GM13977 (cell line): ENCODE results near the gene TRNT1.

Source experiments
- DNase-seq: peaks from one replicate; pipeline ENCODE4 v3.0.0; 2012; ENCODE audit warnings: low spot score
- in situ Hi-C: fragments of 300-500 bp; cut with MboI; formaldehyde crosslinking; loops from one replicate; pipeline ENCODE4 v1.12.0; 2022; ENCODE audit warnings: low sequenced_read_pairs, low pct_unique_long_range_greater_than_20kb, mixed read lengths, inconsistent platforms; ENCODE audit not compliant: unreplicated experiment
- TF ChIP-seq, protein P1 (sequence below): IDR thresholded peaks from 2 replicates; pipeline ENCODE4 v1.5.1; 2012; ENCODE audit warnings: mild to moderate bottlenecking, control low read depth; ENCODE audit not compliant: insufficient read depth; ENCODE audit errors: extremely low read depth, missing control alignments

TRNT1 gene

DNA sequence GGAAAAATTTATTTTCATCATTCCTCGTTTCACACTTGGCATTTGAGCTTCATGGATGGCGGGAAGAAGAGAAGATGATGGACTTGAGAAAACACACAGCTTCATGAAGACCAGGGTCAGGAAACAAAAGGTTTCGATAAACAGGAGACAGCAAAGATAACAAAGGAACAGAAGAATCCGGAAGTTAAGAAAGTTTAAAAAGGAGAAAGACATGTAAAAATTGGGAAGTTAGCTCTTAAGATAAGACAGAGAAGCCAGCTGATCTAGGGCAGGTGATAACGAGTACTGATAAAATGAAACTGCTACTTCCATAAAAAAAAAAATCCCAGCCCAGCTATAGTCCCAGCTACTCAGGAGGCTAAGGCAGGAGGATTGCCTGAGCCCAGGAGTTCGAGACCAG, 40.5 kb upstream of the TRNT1 start:
- TF ChIP-seq, protein P1, sequence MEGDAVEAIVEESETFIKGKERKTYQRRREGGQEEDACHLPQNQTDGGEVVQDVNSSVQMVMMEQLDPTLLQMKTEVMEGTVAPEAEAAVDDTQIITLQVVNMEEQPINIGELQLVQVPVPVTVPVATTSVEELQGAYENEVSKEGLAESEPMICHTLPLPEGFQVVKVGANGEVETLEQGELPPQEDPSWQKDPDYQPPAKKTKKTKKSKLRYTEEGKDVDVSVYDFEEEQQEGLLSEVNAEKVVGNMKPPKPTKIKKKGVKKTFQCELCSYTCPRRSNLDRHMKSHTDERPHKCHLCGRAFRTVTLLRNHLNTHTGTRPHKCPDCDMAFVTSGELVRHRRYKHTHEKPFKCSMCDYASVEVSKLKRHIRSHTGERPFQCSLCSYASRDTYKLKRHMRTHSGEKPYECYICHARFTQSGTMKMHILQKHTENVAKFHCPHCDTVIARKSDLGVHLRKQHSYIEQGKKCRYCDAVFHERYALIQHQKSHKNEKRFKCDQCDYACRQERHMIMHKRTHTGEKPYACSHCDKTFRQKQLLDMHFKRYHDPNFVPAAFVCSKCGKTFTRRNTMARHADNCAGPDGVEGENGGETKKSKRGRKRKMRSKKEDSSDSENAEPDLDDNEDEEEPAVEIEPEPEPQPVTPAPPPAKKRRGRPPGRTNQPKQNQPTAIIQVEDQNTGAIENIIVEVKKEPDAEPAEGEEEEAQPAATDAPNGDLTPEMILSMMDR, result no peak
- in situ Hi-C loops, result no loop called here

DNA sequence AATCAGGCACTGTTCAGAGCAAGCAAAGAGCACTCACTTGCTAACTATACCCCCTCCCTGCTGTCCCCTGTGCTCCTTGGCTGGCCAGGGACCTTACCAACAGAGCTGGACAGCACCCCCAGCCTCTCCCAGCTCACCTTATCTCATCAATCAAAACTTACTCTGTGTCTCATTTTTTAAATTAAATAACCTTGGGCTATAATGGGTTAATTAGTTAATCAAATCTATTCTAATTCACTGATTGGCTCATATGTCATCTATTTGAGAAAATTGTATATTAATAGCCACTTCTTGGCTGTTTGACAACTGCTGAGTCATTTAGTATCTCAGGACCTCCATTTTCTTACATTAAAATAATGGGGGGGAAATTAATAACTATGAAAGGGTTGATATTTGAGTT, 39.5 kb upstream of the TRNT1 start:
- TF ChIP-seq, protein P1, result no peak
- no peak for DNase-seq
- in situ Hi-C loops, result no loop called here

More for the DNA sequence above, 40.5 kb upstream of the TRNT1 start:
- no peak for DNase-seq

- TF ChIP-seq, protein P1, result no peak
- no peak for DNase-seq
- in situ Hi-C loops, result no loop called here
Observed at GRCh38 chr3:3087716-3088465, 38.8 kb upstream of the TRNT1 start.

- TF ChIP-seq, protein P1, result peak; percentile 16
- in situ Hi-C loops, result no loop called here
- DNase-seq, result peak; percentile 26
Observed at GRCh38 chr3:3089017-3089416, 37.7 kb upstream of the TRNT1 start.

GRCh38 chr3:3097958-3098357, 28.8 kb upstream of the TRNT1 start:
- no peak for DNase-seq
- TF ChIP-seq, protein P1, result no peak
- in situ Hi-C loops, result no loop called here

- in situ Hi-C loops, result no loop called here
- TF ChIP-seq, protein P1, result no peak
- no peak for DNase-seq
Observed at GRCh38 chr3:3101660-3102458, 24.9 kb upstream of the TRNT1 start.
